Measurements from ENCODE around the gene CDH15.

Gene CDH15

GRCh38 chr16:89171216-89172170, at the start of gene CDH15:
CDH15 (plus strand) TSS chr16:89171748; CDS start chr16:89171832, 84 bp downstream.
- peak; percentile 53 for DNase-seq

GRCh38 chr16:89122322-89122851, 49.2 kb upstream of the CDH15 start:
- peak; percentile 78 for DNase-seq

GRCh38 chr16:89123001-89123830, 48.3 kb upstream of the CDH15 start:
- no peak for DNase-seq

GRCh38 chr16:89123831-89124100, 47.8 kb upstream of the CDH15 start:
- no peak for DNase-seq

- DNase-seq, result no peak
Measured at GRCh38 chr16:89129378-89129777, 42.2 kb upstream of the CDH15 start.

- no peak for DNase-seq
Measured at GRCh38 chr16:89130448-89130847, 41.1 kb upstream of the CDH15 start.

- DNase-seq, result no peak
Measured at GRCh38 chr16:89131783-89132182, 39.8 kb upstream of the CDH15 start.

GRCh38 chr16:89132194-89133005, 39.1 kb upstream of the CDH15 start:
- no peak for DNase-seq

GRCh38 chr16:89133457-89134127, 38.0 kb upstream of the CDH15 start:
- DNase-seq, result no peak

GRCh38 chr16:89134269-89134668, 37.3 kb upstream of the CDH15 start:
- DNase-seq, result no peak

GRCh38 chr16:89135166-89135565, 36.4 kb upstream of the CDH15 start:
- DNase-seq, result no peak

GRCh38 chr16:89135971-89136765, 35.4 kb upstream of the CDH15 start:
- DNase-seq, result no peak

GRCh38 chr16:89136931-89137330, 34.6 kb upstream of the CDH15 start:
- DNase-seq, result no peak

GRCh38 chr16:89137666-89138512, 33.7 kb upstream of the CDH15 start:
- no peak for DNase-seq

GRCh38 chr16:89138513-89138795, 33.1 kb upstream of the CDH15 start:
- no peak for DNase-seq

GRCh38 chr16:89138843-89139520, 32.6 kb upstream of the CDH15 start:
- DNase-seq, result no peak

GRCh38 chr16:89139907-89140361, 31.6 kb upstream of the CDH15 start:
- no peak for DNase-seq

- no peak for DNase-seq
Measured at GRCh38 chr16:89140401-89140800, 31.1 kb upstream of the CDH15 start.

- DNase-seq, result no peak
Measured at GRCh38 chr16:89140981-89141883, 30.3 kb upstream of the CDH15 start.

Measured in NCI-H187 treated with DMSO at 0.1 percent for 48 hours (cell line).